ENCODE data around the gene CRIP1. TPM values are rescaled to one million over a fixed set of nuclear protein-coding genes. Genes with fewer than 3 reads are reported as not detected.

Gene CRIP1
- total and polyA plus RNA-seq, 2 donors (not counting 1 experiment from before 2014, with no cell fraction given): 210 to 563 TPM

DNA sequence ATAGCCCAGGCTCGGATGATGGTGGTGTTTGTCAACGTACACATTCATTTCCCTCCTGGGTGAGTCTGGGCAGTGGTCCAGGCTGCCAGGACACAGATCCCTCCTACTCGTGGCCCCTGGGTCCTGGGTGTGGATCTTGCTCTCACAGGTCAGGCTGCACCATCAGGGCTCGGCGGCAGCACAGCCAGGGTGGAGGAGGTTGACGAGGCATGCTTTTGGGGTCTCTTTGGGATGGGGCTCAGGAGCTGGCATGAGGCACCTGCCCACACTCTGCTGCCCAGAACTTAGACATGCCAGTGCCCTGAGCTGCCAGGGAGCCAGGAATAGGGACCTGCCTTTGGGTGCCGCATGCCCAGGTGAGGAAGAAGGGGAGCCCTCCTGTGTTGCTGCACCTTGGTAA is 49.4 kb downstream of the CRIP1 start:
- H3K9me3 ChIP-seq (ENCODE audit: control extremely low read depth in 1 of 3, control insufficient read depth in 2 of 3, insufficient read depth in 1 of 3, low read length in 2 of 3): peaks cover 0 to 15% (median 0%) of the 10 kb centered on the region in 3 donors
- WGBS (ENCODE audit: insufficient coverage): 90% methylated on average over 7 of the region's 7 CpGs
- H3K27me3 Mint-ChIP-seq: no peaks in the 10 kb centered on the region
- peaks cover 31% of the 10 kb centered on the region for H3K4me1 Mint-ChIP-seq
- no peak for ATAC-seq (ENCODE audit: low read depth)
- no peaks in the 10 kb centered on the region for H4K20me1 ChIP-seq (ENCODE audit: control insufficient read depth, insufficient read depth, low read length, poor library complexity, severe bottlenecking)
- H3K79me2 ChIP-seq (ENCODE audit: control insufficient read depth, insufficient read depth, low read length): peaks cover 3% of the 10 kb centered on the region
- H3K4me3 Mint-ChIP-seq: no peak overlapping the region
- no peak overlapping the region for H2AFZ ChIP-seq (ENCODE audit: insufficient read depth, low read depth, low read length, poor library complexity, severe bottlenecking)
- no peaks in the 10 kb centered on the region for H3K36me3 ChIP-seq (replicated peaks in 1 of 2; ENCODE audit: control extremely low read depth in 1 of 2, control insufficient read depth in 1 of 2, extremely low read depth in 1 of 2, insufficient read depth in 2 of 2, low read length in 1 of 2)
- CTCF ChIA-PET: interaction anchor here (0.6 to 2.2 kb wide), 3 partner anchors 8 to 865 kb away, joined by 5 to 8 read pairs (median 7); no protein-coding TSS in a partner anchor
- TF ChIP-seq EZH2 (IDR thresholded peaks at IDR 0.05; ENCODE audit: borderline replicate concordance, insufficient read depth, low read depth, low read length, poor library complexity, severe bottlenecking): no peak
- TF ChIP-seq, protein P1, sequence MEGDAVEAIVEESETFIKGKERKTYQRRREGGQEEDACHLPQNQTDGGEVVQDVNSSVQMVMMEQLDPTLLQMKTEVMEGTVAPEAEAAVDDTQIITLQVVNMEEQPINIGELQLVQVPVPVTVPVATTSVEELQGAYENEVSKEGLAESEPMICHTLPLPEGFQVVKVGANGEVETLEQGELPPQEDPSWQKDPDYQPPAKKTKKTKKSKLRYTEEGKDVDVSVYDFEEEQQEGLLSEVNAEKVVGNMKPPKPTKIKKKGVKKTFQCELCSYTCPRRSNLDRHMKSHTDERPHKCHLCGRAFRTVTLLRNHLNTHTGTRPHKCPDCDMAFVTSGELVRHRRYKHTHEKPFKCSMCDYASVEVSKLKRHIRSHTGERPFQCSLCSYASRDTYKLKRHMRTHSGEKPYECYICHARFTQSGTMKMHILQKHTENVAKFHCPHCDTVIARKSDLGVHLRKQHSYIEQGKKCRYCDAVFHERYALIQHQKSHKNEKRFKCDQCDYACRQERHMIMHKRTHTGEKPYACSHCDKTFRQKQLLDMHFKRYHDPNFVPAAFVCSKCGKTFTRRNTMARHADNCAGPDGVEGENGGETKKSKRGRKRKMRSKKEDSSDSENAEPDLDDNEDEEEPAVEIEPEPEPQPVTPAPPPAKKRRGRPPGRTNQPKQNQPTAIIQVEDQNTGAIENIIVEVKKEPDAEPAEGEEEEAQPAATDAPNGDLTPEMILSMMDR (IDR thresholded peaks at IDR 0.05): no peak
- intact Hi-C loops (cut with micrococcal nuclease): loop anchor here (5.0 to 10.0 kb wide), 2 partner anchors 511 to 879 kb away; no protein-coding TSS in a partner anchor
- H3K27me3 ChIP-seq (replicated peaks in 1 of 4; ENCODE audit: control extremely low read depth in 1 of 4, control insufficient read depth in 3 of 4, insufficient read depth in 4 of 4, low read length in 3 of 4): peaks cover 0 to 6% (median 0%) of the 10 kb centered on the region in 4 experiments
- peaks cover 27 to 33% of the 10 kb centered on the region in 2 donors for H3K4me1 ChIP-seq (ENCODE audit: control insufficient read depth in 2 of 2, insufficient read depth in 2 of 2, low read length in 2 of 2)
- DNase-seq: no peak
- H3K9ac ChIP-seq (ENCODE audit: low read length): no peak overlapping the region
- POLR2A ChIA-PET: no interaction called here
- H3K4me2 ChIP-seq (replicated peaks; ENCODE audit: low read depth, low read length, poor library complexity, severe bottlenecking): no peak overlapping the region
- no peak overlapping the region for H3K27ac ChIP-seq (ENCODE audit: low read length in 2 of 2)
- no peak overlapping the region for H3K4me3 ChIP-seq (ENCODE audit: control extremely low read depth in 1 of 5, extremely low read depth in 1 of 5, insufficient read depth in 1 of 5, low read depth in 2 of 5, low read length in 4 of 5)
- H3K27ac Mint-ChIP-seq: no peak overlapping the region
- H3K9me3 Mint-ChIP-seq (ENCODE audit: insufficient read depth): no peaks in the 10 kb centered on the region
